ENCODE results near the gene GPR143.
"Not testable (repeated sequence)": the region's sequence is repeated elsewhere in the genome, so short reads cannot be mapped to it uniquely, and the experiment has no call there.

Gene GPR143

DNA sequence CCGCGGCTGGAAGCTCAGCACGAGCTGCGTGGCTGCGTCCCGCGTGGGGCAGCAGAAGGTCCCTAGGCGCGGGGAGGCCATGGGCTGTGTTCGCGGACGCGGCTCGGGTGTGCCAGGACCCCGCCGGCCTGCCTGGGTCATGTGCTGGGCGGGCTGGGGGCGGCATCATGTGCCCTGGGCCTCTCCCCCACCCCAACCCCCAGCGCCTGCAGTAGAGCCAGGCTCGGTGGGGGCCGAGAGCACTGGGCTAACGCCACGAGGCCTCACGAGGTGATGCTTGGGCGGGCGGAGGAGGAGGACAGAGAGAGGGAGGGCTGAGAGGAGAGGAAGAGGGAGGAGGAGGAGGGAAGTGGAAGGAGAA, at the start of gene GPR143:
GPR143 (minus strand) TSS at position 111 of the 361 bp plus-strand sequence; CDS start at position 81, 30 bp downstream.
- no peak for DNase-seq

DNA sequence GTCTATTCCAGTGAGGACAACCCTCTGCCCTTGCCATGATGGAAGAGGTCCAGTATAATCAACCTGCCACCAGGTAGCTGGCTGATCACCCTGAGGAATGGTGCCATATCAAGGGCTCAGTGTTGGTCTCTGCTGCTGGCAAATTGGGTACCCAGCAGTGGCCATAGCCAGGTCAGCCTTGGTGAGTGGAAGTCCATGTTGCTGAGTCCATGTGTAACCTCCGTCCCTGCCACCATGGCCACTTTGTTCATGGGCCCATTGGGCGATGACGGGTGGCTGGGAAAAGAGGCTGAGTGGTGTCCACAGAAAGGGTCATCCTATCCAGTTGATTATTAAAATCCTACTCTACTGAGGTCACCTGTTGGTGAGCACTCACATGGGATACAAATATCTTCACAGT, 45.4 kb upstream of the GPR143 start:
- not testable (repeated sequence) for DNase-seq

DNA sequence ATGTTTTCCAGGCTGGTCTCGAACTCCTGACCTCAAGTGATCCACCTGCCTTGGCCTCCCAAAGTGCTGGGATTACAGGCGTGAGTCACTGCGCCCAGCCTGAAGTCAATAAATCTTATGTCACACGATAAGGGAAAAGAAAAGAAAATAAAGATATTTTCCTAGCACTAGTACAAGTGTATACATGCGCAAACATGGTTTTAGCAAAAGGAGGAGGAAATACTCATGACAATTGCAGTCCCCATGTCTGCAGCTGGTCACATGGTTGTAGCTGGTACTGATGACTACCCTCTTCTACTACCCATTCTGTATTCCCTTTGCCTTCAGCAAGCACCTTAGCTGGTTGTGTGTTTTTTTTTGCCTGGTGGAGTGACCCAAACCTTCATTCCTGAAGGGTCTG, 44.2 kb upstream of the GPR143 start:
- not testable (repeated sequence) for DNase-seq

DNA sequence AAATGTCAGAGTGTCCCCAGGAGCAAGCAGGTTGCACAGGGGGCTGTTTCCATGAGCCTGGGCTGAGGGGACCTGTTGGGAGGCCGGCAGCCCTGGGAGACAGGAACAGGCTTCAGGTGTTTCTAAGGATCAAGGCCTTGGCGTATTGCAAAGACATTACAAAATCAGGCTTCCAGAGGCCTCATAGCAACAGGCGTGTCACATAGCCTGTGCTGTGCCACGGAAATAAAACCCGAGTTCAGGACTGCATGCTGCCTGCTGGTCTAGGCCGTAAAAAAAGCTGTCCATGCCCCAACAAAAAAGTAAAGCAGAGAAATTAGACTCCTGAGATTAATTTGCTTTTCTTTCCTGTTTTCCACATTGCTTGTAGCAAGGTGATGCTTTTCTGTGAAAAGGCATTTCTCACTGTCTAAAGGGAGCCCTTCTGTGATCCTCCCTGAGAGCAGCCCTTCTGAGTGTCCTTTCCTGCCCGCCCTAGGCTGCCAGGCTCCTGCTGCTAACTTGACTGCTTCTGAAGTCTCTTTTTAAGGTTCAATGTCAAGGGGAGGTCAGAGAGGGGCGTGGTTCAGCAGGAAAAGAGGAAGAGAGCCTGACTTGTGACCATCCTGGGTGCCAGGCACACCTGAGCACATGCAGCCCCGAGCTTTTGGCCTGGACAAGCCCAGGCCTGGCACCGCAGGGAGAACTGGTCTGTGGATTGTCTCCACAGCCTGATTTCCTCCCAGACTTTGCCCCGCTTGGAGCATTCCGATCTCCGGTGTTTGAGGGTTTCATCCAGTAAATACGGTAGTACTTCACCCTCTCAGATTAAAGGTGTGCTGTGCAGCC, 41.9 kb upstream of the GPR143 start:
- no peak for DNase-seq

DNA sequence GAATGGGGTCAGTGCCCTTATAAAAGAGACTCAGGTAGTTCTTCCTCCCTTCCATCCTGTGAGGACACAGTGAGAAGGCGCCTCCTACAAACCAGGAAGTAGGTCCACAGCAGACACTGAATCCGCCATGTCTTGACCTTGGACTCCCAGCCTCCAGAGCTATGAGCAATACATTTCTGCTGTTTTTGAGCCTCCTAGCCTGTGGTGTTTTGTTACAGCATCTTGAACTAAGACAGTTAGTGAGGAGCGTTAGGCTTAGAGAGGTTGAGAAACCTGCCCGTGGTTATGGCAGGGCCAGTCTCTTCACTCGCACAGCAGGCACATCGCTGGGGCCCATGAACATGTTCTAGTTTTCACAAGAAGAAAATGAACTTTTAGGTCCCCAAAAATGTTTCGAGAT, 40.3 kb upstream of the GPR143 start:
- DNase-seq: no peak

DNA sequence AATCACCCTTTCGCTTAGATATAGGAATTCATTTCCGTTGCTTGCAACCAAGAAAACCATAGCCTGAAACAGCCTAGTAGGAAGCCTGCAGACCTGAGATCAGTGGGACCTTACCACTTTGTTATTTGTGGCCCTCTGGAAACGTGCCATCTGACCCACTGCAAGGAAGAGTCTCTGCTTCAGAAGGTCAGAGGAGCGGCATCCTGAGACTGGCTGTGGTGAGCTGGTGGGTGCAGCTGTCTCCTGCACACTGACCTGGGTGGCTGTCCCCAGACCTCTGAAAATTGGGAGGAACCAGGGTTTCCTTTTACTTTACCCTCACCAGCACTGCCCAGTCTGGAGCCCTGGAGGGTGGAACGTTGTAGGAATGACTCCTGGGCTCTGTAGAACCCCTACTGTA, 38.8 kb upstream of the GPR143 start:
- no peak for DNase-seq

DNA sequence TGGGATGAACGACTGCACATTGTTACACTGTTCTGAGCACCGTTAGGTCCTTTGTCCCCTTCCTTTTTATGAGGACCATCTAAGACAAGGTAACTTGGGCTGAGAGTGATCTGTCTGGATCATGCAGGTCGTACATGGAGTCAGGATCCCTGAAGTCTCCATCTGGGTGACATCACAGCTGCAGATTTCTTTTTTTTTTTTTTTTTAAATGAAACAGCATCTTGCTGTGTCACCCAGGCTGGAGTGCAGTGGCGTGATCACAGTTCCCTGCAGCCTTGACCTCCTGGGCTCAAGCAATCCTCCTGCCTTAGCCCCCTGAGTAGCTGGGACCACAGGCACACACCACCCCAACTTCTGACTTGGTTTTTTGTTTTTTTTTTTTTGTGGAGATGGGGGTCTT, 37.1 kb upstream of the GPR143 start:
- DNase-seq: no peak

DNA sequence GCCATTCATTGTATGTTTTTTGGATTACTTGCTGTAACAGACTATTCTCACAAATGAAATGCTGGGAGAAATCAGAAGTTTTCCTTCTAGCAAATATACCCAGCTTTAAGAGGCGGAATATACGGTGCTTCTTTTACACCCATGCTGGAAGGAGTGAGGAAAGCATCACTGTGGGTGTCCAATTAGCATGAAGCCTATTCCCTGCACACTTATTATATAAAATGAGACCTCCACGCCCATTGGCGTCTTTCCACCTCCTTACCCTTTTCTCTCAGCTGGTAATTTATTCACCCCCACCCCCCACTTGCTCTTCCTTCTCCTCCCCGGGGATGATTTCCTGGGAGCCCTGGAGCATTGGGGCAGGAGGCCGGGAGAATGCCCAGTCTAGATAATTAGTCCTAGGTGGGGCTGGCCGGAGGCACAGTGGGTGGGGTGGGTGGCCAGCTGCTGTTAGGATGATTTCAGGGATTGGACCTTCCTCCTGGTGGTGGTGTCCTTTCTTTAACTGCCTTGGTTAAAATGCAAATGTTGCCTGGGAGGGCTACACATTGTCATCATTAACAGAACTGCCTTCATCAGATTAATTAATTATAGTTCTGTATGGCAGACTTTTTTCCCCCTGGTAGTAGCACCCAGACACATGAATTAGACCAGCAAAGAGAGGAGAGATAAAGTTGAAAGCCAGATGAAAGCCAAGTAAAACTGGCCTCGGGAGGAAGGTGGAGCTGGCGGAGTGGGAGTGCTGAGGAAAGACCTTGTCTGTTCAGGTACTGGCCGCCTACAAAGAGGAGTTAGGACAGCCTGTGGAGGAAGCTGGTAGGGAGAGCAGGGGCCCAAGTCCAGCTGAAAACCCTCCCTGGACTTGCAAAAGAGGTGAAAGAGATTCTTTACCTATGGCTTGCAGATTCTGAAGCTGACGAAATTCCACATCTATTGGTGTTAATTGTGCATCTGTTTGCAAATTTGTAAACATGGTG, 32.0 kb upstream of the GPR143 start:
- no peak for DNase-seq

DNA sequence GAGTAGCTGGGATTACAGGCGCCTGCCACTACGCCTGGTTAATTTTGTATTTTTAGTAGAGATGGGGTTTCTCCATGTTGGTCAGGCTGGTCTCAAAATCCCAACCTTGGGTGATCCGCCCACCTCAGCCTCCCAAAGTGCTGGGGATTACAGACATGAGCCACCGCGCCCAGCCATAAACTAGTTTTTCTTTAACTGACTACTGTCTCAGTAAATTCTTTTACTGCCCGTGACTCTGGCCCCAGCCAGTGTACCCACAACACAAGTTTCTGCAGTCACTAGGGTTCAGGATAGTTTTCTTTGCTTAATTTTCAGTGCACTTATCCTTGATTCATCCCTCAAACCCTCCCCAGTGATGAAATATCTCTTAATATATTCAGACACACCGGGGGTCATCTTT, 28.8 kb upstream of the GPR143 start:
- DNase-seq: no peak

DNA sequence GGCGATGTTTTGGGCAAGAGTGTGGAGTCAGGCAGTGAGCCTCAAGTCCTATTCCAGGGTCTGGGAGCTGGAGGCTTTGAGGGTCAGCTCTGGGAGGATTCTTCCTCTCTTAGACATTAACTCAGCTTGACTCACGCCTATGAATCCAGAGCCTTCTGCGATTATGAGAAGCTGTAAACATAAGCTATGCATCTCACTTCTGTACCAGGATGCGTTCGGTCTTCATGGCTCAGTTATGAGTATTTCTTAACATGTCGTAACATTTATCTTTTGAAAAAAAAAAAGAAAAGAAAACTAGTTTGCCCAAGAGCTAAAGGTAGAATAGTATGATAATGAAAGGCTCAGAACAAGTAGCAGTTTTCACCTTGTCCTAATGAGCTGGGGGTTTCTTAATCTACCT, 25.2 kb upstream of the GPR143 start:
- no peak for DNase-seq

DNA sequence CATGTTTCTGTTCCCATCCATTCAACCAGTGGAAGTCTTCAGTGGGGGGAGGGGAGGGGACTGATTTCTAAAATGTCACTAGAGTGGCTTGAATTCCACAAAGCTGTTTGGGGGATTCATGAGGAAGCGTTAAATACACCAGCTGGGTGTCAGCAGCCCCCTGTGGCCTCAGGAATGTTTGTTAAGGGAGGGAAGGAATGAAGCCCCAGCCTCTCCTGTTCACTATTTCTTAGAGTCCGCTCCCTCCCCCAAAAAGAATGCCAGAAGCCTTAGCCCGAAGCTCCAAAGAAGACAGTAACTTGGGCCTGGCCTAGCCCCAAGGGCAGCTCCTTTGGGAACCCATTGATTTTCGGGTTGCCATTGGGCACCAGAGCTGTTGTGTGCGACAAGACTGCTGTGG, 23.9 kb upstream of the GPR143 start:
- DNase-seq: no peak

DNA sequence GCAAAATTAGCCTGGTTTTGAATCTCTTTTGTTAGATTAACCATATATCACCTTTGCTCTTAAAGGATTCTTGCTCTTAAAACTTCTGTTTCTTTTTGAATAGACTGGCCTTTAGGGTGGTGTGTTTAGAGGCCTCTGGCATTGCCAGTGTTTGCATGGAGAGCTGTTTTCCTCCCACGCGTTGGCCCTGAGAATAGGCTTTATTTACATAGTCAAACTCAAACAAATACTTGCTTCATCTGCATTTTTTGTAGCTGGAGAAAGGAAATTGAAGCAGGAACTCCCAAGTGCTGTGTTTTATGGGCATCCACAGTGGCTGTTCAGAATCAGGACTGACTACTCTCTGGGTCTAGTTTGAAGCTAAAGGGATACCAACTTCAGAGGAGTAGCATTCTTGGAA, 23.3 kb upstream of the GPR143 start:
- DNase-seq: no peak

DNA sequence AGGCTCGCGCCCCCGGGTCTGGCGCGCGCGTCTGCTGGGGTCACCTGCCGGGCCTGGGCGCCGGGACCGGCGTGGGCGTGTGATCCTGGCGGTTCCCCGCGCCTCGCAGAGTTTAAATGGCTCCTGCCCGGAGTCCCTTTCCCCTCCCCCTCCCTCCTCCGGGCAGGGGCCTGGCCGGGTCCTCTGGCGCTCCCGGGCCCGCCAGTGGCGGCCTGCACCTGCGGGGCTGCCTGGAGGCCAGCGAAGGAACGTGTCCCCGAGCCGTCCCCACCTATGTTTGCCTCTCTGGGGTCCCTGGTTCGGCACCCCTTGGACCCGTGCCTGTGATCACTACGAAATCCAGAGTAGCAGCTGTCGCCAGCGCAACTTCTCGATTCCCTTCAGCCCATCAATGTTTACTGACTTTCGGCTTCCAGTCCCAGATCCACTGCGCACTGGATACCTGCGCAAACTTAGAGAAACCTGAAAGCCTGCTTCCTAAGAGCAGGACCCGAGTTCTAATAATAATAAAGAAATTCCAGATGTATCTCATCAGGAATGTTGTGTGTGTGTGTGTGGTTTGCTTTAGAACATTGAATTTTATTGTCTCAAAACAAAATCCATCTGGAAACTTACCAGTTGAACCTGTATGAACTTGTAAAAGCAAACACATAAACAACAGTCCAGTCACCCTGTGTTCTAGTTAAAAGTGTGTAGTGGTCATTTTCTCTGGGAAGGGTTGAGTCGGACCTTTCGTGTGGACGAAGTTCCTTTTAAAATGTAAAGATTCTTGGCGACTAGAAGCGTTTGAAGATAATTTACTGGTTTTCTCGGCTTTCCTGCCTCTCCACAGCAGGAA, 21.4 kb upstream of the GPR143 start:
- DNase-seq: no peak

DNA sequence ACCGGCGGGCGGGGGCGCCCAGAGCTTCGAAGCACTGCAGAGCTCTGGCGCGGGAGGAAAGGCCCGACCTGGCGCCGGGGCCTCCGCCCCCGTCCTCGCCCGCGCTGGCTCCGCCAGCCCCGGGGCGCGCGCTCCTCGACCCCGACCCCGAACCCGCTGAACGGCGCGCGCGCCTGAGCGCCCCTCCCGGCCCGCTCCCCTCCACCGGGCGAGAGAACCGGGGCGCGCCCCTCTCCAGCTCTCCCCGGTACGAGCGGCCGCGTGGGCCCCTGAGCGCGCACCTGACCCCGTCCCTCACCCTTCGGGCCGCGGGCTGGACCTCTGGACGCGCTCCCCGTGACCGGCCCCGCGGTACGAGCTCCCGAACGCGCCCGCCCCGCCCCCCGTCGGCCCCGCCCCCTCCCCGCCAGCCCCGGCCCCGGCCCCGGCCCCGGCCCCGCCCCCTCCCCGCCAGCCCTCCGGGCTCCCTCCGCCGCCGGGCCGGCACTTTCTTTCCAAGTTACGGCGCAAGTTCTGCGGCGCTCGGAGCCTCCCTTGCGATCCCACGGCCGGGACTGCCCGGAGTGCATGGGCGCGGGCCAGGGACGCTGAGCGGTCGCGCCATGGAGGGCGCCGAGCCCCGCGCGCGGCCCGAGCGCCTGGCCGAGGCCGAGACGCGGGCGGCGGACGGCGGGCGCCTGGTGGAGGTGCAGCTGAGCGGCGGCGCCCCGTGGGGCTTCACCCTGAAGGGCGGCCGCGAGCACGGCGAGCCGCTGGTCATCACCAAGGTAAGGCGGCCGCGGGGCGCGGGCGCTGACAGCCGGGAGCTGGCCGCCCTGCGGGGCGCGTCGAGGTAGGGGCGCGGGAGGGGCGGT, 20.5 kb upstream of the GPR143 start, which contains the start of gene SHROOM2:
SHROOM2 (plus strand) TSS at position 486 of the 854 bp plus-strand sequence; CDS start at position 603, 117 bp downstream.
- no peak for DNase-seq

DNA sequence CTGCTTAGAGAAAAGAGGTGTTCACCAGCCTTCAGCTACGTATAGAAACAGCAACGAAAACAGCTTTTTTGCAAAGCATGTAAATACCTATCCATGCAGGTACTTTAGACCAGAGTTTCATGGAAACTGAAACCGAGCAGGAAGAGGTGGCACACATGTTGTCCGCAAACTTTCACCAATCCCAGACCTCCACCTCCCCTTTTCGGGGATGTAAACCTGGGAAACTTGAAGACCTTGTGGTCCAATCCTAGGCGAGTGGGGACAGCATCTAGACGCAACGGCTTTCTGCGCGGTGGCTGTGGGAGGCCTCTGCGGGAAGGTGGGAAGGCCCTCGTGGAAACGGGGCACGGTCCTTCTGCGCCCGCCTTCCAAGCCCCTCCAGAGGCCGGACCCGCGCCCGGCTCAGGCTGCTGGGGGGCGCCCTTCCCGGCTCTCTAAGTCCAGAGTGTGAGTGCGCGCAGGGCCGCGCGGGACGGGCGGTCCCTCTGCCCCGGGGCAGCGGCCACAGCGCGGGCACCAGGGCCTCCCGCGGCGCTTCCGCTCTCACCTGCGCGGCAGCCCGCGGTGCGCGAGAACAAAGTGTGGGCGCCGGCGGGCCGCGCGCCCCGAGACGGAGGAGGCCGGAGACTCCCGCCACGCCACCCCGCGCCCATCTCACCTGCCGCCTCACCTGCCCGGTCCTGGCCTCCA, 19.8 kb upstream of the GPR143 start:
- DNase-seq: no peak

DNA sequence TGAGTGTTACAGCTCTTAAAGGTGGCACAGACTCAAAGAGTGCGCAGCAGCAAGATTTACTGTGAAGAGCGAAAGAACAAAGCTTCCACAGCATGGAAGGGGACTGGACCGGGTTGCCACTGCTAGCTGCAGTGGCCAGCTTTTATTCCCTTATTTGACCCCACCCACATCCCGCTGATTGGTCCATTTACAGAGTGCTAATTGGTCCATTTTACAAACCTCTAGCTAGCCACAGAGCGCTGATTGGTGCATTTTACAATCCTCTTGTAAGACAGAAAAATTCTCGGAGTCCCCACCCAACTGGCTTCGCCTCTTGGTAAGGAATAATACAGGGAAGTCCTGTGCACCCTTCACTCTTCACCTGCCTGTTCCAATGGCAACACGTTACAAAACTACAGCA, 18.7 kb upstream of the GPR143 start:
- DNase-seq: no peak

DNA sequence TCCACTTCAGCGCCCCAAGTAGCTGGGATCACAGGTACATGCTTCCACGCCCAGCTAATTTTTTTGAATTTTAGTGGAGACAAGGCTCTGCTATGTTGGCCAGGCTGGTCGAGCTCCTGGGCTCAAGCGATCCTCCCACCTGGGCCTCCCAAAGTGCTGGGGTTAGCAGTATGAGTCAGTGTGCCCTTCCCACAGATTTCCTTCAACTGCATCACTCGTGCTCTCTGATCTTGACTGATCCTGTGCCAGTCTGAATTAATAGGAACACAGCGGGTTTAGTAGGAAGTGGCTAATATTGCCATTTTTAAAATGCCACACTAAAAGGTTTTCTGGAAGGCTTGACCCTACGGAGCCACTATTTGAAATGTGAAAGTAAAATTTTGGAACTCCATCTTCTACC, 16.3 kb upstream of the GPR143 start:
- no peak for DNase-seq

DNA sequence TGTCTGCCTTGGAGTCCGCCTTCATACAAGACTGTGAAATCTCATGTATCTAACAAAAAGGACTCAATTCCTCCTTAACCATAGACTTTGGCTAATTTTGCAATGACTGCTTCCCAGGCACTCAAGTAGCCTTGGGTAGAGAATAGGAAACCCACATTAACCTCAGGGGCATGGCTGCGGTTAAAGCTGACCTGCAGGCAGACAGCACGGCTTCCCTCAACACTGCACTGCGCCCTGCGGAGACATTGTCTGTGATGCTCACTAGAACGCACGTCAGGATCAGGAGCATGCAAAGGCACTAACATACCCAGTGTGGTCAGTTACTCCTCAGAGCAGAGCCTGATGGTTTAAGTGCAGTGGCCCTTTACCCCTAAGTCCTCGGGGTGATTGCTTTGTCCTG, 10.3 kb upstream of the GPR143 start:
- DNase-seq: no peak

DNA sequence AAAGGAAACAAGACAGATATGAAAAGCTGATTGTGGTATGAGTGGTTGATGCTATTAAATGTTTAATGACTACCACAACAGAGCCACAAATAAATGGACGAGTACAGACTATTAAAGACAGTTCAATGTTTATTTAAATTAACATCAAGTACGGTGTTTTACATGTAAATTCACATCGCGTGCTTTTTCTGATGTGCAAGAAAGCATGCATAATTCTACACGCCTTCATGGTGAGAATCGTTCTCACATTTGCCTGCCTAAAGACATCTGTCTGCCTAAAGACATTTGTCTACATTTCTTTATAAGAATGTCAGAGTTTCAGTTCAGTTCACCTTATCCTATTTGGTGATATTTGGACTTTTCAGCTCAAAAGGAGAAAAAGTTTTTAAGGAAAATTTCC, 7.3 kb upstream of the GPR143 start:
- no peak for DNase-seq

DNA sequence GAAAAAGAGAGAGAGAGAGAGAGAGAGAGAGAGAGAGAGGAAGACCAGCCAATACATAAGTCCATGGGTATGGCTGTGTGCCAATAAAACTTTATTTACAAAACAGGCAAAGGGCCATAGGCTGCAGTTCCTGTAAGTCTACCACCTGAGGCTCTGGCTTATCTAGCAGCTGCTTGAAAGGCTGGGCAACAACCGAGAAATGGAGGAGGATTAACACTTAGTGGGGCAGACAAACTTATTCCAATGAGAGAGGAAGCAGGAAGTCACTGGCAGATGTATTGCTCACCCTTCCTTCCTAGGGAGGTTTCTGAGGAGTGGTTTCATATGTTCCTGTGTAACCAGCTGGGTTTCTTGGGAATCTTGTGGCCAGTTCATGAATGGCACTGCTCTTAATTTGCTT, 4.7 kb upstream of the GPR143 start:
- DNase-seq: no peak

DNA sequence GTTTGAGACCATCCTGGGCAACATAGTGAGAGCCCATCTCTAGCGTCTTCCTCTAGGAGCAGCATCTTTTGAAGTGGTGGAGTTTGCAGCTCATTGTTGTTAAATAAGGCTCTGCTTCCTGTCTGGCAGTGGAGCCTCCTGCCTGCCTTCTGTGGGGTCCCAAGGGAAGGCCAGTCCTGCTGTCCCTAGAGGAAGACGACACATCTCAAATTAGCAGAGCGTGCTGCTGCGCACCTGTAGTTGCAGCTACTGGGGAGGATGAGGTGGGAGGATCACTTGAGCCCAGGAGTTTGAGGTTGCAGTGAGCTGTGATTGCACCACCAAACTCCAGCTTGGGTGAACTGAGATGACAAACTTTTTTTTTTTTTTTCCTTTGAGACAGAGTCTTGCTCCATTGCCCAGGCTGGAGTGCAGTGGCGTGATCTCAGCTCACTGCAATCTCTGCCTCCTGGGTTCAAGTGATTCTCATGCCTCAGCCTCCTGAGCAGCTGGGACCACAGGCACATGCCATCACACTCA, 2.7 kb upstream of the GPR143 start:
- not testable (repeated sequence) for DNase-seq
